Esophagus (tissue), 2 donors: Measurements from ENCODE around the gene REEP2. TPM values are rescaled to one million over a fixed set of nuclear protein-coding genes. Genes with fewer than 3 reads are reported as not detected.
A peak's percentile ranks its signal among the peaks of the same experiment; 100 is the strongest.
"Not testable (repeated sequence)": the region's sequence is repeated elsewhere in the genome, so short reads cannot be mapped to it uniquely, and the experiment has no call there.

Experiments used
- H3K27ac ChIP-seq, 2 donors: one replicate each; pipeline ENCODE4 v1.5.1; 2013; ENCODE audit warnings: low read depth in 2 of 2, mild to moderate bottlenecking in 2 of 2, inconsistent platforms in 1 of 2, low read length in 1 of 2, moderate library complexity in 1 of 2
- H3K27me3 ChIP-seq, 2 donors: one replicate each; pipeline ENCODE4 v1.6.1; 2013; ENCODE audit warnings: low read length in 2 of 2, control low read depth in 1 of 2, mild to moderate bottlenecking in 1 of 2; ENCODE audit not compliant: insufficient read depth in 2 of 2, control insufficient read depth in 1 of 2
- H3K36me3 ChIP-seq, 2 donors: one replicate each; pipeline ENCODE4 v1.6.1; 2013; ENCODE audit warnings: low read length in 1 of 2; ENCODE audit not compliant: control insufficient read depth in 2 of 2, insufficient read depth in 2 of 2
- H3K4me1 ChIP-seq, 2 donors: one replicate each; pipeline ENCODE4 v1.6.1; 2013; ENCODE audit warnings: low read length in 1 of 2; ENCODE audit not compliant: control insufficient read depth in 2 of 2, insufficient read depth in 2 of 2
- H3K4me3 ChIP-seq, 2 donors: one replicate each; pipeline ENCODE4 v1.5.1; 2013; ENCODE audit warnings: low read length in 2 of 2, mild to moderate bottlenecking in 2 of 2, low read depth in 1 of 2, moderate library complexity in 1 of 2
- H3K9me3 ChIP-seq, 2 donors: one replicate each; pipeline ENCODE4 v1.6.1; 2013; ENCODE audit warnings: mild to moderate bottlenecking in 2 of 2, low read depth in 1 of 2, low read length in 1 of 2, moderate library complexity in 1 of 2; ENCODE audit not compliant: control insufficient read depth in 2 of 2, insufficient read depth in 1 of 2
- WGBS, 2 donors: extraction: QIAGEN DNeasy Blood & Tissue Kit; methylation state at CpG; one replicate each; pipeline ENCODE4 v1.1.7; 2013; 5-methylcytosine and 5-hydroxymethylcytosine counted together
- polyA plus RNA-seq, 2 donors: library from polyadenylated mRNA; stranded (reverse); fragments of 200-250 nt; gene quantifications; one replicate each; pipeline ENCODE4 v1.2.3, GENCODE V29; 2013
- donor health status: healthy with polysubstance abuse.
- donor health status: Bipolar disorder and iron deficiency.

Gene REEP2
- polyA plus RNA-seq, 2 donors, result 2.0 to 2.6 TPM

- Histone ChIP-seq H3K4me3 (no peak overlapping the region), H3K27ac (peak overlapping the region; percentile 3 to 75), H3K36me3 (peaks cover 0 to 10% of the 10 kb centered on the region in 2 donors), H3K4me1 (peaks cover 0 to 20% of the 10 kb centered on the region in 2 donors), H3K27me3 (no peaks in the 10 kb centered on the region), H3K9me3 (no peaks in the 10 kb centered on the region)
- 55 to 63% methylated on average over 3 of the region's 3 CpGs for WGBS, 2 donors
Measured at GRCh38 chr5:138470322-138471051, 31.6 kb downstream of the REEP2 start.

- Histone ChIP-seq H3K36me3 (peaks cover 0 to 10% of the 10 kb centered on the region in 2 donors), H3K4me3 (no peak overlapping the region), H3K9me3 (no peaks in the 10 kb centered on the region), H3K4me1 (peaks cover 0 to 20% of the 10 kb centered on the region in 2 donors), H3K27ac (no peak overlapping the region), H3K27me3 (no peaks in the 10 kb centered on the region)
- WGBS, 2 donors, result 59 to 62% methylated on average over 2 of the region's 2 CpGs
Measured at GRCh38 chr5:138471052-138471361, 32.1 kb downstream of the REEP2 start.

GRCh38 chr5:138472353-138472752 is 33.5 kb downstream of the REEP2 start:
- H3K36me3 ChIP-seq, result peaks cover 0 to 6% of the 10 kb centered on the region in 2 donors
- H3K9me3 ChIP-seq, result no peaks in the 10 kb centered on the region
- H3K27me3 ChIP-seq, result no peaks in the 10 kb centered on the region
- 28 to 31% methylated on average over 6 of the region's 6 CpGs for WGBS, 2 donors
- no peak overlapping the region for H3K4me3 ChIP-seq
- no peak overlapping the region for H3K27ac ChIP-seq
- peaks cover 0 to 10% of the 10 kb centered on the region in 2 donors for H3K4me1 ChIP-seq

GRCh38 chr5:138473151-138473550 is 34.3 kb downstream of the REEP2 start:
- 93% methylated on average over 5 of the region's 5 CpGs for WGBS, 2 donors
- not testable (repeated sequence) for H3K36me3 ChIP-seq, H3K27ac ChIP-seq, H3K9me3 ChIP-seq, H3K4me1 ChIP-seq, H3K27me3 ChIP-seq, H3K4me3 ChIP-seq

GRCh38 chr5:138476918-138477317 is 38.1 kb downstream of the REEP2 start:
- no peaks in the 10 kb centered on the region for H3K4me1 ChIP-seq
- no peaks in the 10 kb centered on the region for H3K36me3 ChIP-seq
- H3K4me3 ChIP-seq, result no peak overlapping the region
- no peaks in the 10 kb centered on the region for H3K27me3 ChIP-seq
- H3K27ac ChIP-seq, result peak overlapping the region in 1 of 2 donors; percentile 57
- no peaks in the 10 kb centered on the region for H3K9me3 ChIP-seq
- WGBS, 2 donors, result 51 to 59% methylated on average over 7 of the region's 7 CpGs

- H3K27me3 ChIP-seq, result no peaks in the 10 kb centered on the region
- peak overlapping the region; percentile 52 to 71 for H3K27ac ChIP-seq
- H3K36me3 ChIP-seq, result no peaks in the 10 kb centered on the region
- H3K9me3 ChIP-seq, result no peaks in the 10 kb centered on the region
- H3K4me3 ChIP-seq, result no peak overlapping the region
- 42 to 61% methylated on average over 4 of the region's 4 CpGs for WGBS, 2 donors
- no peaks in the 10 kb centered on the region for H3K4me1 ChIP-seq
Measured at GRCh38 chr5:138482638-138483037, 43.8 kb downstream of the REEP2 start.

- 49 to 58% methylated on average over 5 of the region's 5 CpGs for WGBS, 2 donors
- Histone ChIP-seq H3K4me1 (peaks cover 0 to 16% of the 10 kb centered on the region in 2 donors), H3K27me3 (no peaks in the 10 kb centered on the region), H3K9me3 (no peaks in the 10 kb centered on the region), H3K27ac (no peak overlapping the region), H3K36me3 (no peaks in the 10 kb centered on the region), H3K4me3 (no peak overlapping the region)
Measured at GRCh38 chr5:138488481-138488945, 49.7 kb downstream of the REEP2 start.

GRCh38 chr5:138489683-138490061 is 50.8 kb downstream of the REEP2 start:
- Histone ChIP-seq H3K27ac (no peak overlapping the region), H3K4me1 (peaks cover 0 to 18% of the 10 kb centered on the region in 2 donors), H3K27me3 (no peaks in the 10 kb centered on the region), H3K9me3 (no peaks in the 10 kb centered on the region), H3K36me3 (no peaks in the 10 kb centered on the region), H3K4me3 (no peak overlapping the region)
- WGBS, 2 donors, result 37 to 50% methylated on average over 5 of the region's 5 CpGs

- 63 to 73% methylated on average over 12 of the region's 12 CpGs for WGBS, 2 donors
- H3K4me1 ChIP-seq, result peaks cover 0 to 20% of the 10 kb centered on the region in 2 donors
- peak overlapping the region in 1 of 2 donors; percentile 16 for H3K27ac ChIP-seq
- H3K36me3 ChIP-seq, result no peaks in the 10 kb centered on the region
- no peaks in the 10 kb centered on the region for H3K27me3 ChIP-seq
- H3K4me3 ChIP-seq, result no peak overlapping the region
- H3K9me3 ChIP-seq, result no peaks in the 10 kb centered on the region
Measured at GRCh38 chr5:138490648-138491283, 51.9 kb downstream of the REEP2 start.

GRCh38 chr5:138491284-138491648 is 52.4 kb downstream of the REEP2 start:
- Histone ChIP-seq H3K4me3 (peak overlapping the region; percentile 48 to 59), H3K4me1 (peaks cover 0 to 20% of the 10 kb centered on the region in 2 donors), H3K36me3 (no peaks in the 10 kb centered on the region), H3K9me3 (no peaks in the 10 kb centered on the region), H3K27me3 (no peaks in the 10 kb centered on the region), H3K27ac (peak overlapping the region; percentile 16 to 39)
- 31 to 39% methylated on average over 11 of the region's 11 CpGs for WGBS, 2 donors
